Skeletal muscle satellite cell (primary cell): Measurements from ENCODE around the gene AOC2.

Experiments used
- H3K27me3 ChIP-seq: 2 replicates; pipeline ENCODE4 v1.7.0; 2013; ENCODE audit warnings: low read length; ENCODE audit not compliant: control insufficient read depth, insufficient read depth
- H3K36me3 ChIP-seq: 2 replicates; pipeline ENCODE4 v1.7.0; 2013; ENCODE audit warnings: mild to moderate bottlenecking, control low read depth, low read length; ENCODE audit not compliant: insufficient read depth
- H3K4me1 ChIP-seq: 2 replicates; pipeline ENCODE4 v1.7.0; 2013; ENCODE audit warnings: low read length; ENCODE audit not compliant: control insufficient read depth, insufficient read depth
- H3K4me2 ChIP-seq: 2 replicates; pipeline ENCODE4 v1.7.0; 2013; ENCODE audit warnings: mild to moderate bottlenecking, low read length
- H3K4me3 ChIP-seq: 2 replicates; pipeline ENCODE4 v1.7.0; 2013; ENCODE audit warnings: low read length
- H3K9ac ChIP-seq: 2 replicates; pipeline ENCODE4 v1.7.0; 2013; ENCODE audit warnings: mild to moderate bottlenecking, low read depth, low read length, moderate library complexity
- H3K9me3 ChIP-seq: replicated peaks from 2 replicates; pipeline ENCODE4 v1.7.0; 2013; ENCODE audit warnings: mild to moderate bottlenecking, control low read depth, low read length

Gene AOC2

GRCh38 chr17:42806249-42806648 is 38.1 kb upstream of the AOC2 start:
- Histone ChIP-seq H3K9ac (no peak overlapping the region), H3K36me3 (peaks cover 12% of the 10 kb centered on the region), H3K27me3 (no peaks in the 10 kb centered on the region), H3K9me3 (no peaks in the 10 kb centered on the region), H3K4me1 (peaks cover 13% of the 10 kb centered on the region), H3K4me3 (no peak overlapping the region), H3K4me2 (no peak overlapping the region)

DNA sequence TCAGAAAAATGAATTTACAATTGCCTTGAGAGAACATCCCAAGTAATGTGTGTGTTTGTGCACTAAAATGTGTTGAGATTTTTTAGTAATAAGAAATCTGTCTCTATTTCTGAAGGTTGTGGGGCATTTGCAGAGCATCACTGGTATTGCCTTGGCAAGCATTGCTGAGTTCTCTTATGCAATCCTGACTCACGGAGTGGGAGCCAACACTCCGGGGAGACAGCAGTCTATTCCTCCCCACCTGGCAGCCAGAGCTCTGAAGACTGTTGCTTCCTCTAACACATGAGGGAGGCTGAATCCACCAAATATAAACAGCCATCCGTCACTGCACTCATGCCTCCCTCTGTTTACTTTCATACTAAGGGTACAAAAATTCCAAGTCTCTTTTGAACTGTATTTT is 35.1 kb upstream of the AOC2 start:
- Histone ChIP-seq H3K4me2 (no peak overlapping the region), H3K4me1 (peaks cover 10% of the 10 kb centered on the region), H3K27me3 (no peaks in the 10 kb centered on the region), H3K36me3 (peaks cover 28% of the 10 kb centered on the region), H3K4me3 (no peak overlapping the region), H3K9ac (no peak overlapping the region), H3K9me3 (no peaks in the 10 kb centered on the region)

DNA sequence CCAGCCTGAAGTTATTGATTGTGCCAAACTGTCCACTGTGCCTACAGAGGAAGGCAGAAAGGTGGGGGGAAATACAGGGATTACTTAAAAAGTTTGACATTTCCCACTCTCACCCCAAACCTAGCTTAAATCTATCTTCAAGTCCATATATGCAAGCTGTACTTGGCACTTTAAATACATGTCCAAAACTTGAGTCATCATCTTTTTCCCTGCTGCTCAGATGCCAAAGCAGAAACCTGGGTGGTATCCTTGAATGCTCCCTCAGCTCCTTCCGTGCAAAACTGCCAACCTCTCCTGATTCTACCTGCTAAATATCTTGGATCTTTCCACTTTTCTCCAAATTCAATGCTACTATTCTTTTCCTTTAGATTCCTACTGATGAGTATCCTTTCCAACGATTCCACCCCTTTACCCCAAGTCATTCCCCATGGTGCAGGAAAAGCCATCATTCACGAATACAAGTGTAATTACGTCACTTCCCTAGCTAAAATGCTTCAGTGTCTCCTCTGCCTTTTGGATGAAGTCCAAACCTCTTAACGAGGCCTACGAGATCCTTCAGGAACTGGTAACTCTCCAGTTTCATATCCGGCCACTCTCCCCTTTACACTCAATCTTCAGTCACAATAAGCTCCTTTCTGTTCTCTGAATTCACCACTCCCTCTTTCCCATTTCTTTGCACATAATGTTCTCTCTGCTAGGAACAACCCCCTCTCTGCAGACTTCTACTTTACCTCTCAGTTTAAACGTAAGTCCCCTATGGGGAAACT is 29.6 kb upstream of the AOC2 start:
- H3K9ac ChIP-seq, result no peak overlapping the region

GRCh38 chr17:42817866-42818265 is 26.5 kb upstream of the AOC2 start:
- H3K36me3 ChIP-seq, result peaks cover 64% of the 10 kb centered on the region
- H3K27me3 ChIP-seq, result no peaks in the 10 kb centered on the region
- H3K9ac ChIP-seq, result no peak overlapping the region
- H3K9me3 ChIP-seq, result no peaks in the 10 kb centered on the region
- no peak overlapping the region for H3K4me3 ChIP-seq
- H3K4me1 ChIP-seq, result peaks cover 23% of the 10 kb centered on the region
- H3K4me2 ChIP-seq, result no peak overlapping the region

More for the DNA sequence above, 29.6 kb upstream of the AOC2 start:
- peaks cover 73% of the 10 kb centered on the region for H3K36me3 ChIP-seq
- H3K27me3 ChIP-seq, result no peaks in the 10 kb centered on the region
- H3K4me1 ChIP-seq, result peaks cover 22% of the 10 kb centered on the region
- H3K4me3 ChIP-seq, result no peak overlapping the region
- no peaks in the 10 kb centered on the region for H3K9me3 ChIP-seq
- H3K4me2 ChIP-seq, result peak overlapping the region; percentile 43

- no peak overlapping the region for H3K4me2 ChIP-seq
- H3K36me3 ChIP-seq, result peaks cover 64% of the 10 kb centered on the region
- H3K27me3 ChIP-seq, result no peaks in the 10 kb centered on the region
- no peak overlapping the region for H3K4me3 ChIP-seq
- H3K4me1 ChIP-seq, result peaks cover 27% of the 10 kb centered on the region
- H3K9me3 ChIP-seq, result no peaks in the 10 kb centered on the region
- H3K9ac ChIP-seq, result no peak overlapping the region
Measured at GRCh38 chr17:42818379-42818778, 26.0 kb upstream of the AOC2 start.

DNA sequence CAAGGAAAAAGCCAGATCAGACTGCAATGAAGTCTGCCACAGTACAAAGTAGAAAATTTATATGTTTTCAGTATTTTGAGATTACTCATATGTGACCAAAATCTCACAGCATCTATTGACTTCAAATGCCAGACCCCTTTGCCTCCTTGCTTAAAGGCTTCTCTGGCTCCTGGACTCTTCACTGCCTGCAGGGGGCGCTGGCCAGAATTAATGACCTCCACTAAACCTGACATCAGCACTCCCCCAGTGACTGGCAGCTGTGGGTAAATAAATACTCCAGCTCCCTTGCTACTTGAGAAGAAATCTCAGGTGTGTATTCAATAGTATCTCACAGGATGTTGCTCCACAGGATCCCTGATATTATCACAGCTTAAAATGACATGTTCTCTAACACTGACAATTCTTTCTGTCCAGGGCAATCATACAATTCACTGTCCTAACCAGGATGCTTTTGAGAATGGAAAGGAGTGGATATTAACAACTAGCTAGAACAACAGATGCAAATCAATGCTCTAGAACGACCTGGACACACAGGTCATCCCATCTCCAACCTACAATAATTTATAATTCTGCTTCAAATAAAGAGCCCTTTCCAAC is 24.3 kb upstream of the AOC2 start:
- Histone ChIP-seq H3K36me3 (peaks cover 49% of the 10 kb centered on the region), H3K27me3 (no peaks in the 10 kb centered on the region), H3K4me2 (no peak overlapping the region), H3K4me3 (no peak overlapping the region), H3K9ac (no peak overlapping the region), H3K9me3 (no peaks in the 10 kb centered on the region), H3K4me1 (peaks cover 22% of the 10 kb centered on the region)

GRCh38 chr17:42821176-42821575 is 23.2 kb upstream of the AOC2 start:
- Histone ChIP-seq H3K36me3 (peaks cover 38% of the 10 kb centered on the region), H3K4me1 (peaks cover 12% of the 10 kb centered on the region), H3K4me3 (no peak overlapping the region)

GRCh38 chr17:42827472-42827871 is 16.9 kb upstream of the AOC2 start:
- Histone ChIP-seq H3K4me3 (no peak overlapping the region), H3K27me3 (no peaks in the 10 kb centered on the region), H3K4me1 (peaks cover 15% of the 10 kb centered on the region), H3K9ac (no peak overlapping the region), H3K9me3 (no peaks in the 10 kb centered on the region), H3K4me2 (no peak overlapping the region), H3K36me3 (no peaks in the 10 kb centered on the region)

More at GRCh38 chr17:42821176-42821575, 23.2 kb upstream of the AOC2 start:
- H3K9me3 ChIP-seq, result no peaks in the 10 kb centered on the region
- H3K4me2 ChIP-seq, result no peak overlapping the region
- no peaks in the 10 kb centered on the region for H3K27me3 ChIP-seq
- H3K9ac ChIP-seq, result no peak overlapping the region

DNA sequence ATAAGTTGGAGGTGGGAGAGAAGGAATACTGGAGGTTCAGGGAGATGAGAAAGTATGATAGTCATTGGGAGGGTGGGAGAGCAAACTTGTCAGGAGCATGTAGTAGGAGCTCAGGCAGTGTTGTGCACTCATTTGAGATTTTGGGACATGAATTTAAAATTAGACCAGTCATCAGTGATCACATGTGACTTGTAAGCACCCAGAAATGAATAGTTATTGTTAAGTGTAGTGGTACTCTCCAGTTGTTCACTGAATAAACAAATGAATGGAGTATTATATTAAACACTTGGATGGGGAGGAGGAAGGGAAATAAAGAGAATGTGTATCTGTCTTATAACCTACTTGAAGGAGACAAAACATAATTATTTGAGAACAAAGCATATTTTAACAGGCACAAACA is 13.4 kb upstream of the AOC2 start:
- H3K4me2 ChIP-seq, result no peak overlapping the region
- peaks cover 14% of the 10 kb centered on the region for H3K4me1 ChIP-seq
- H3K27me3 ChIP-seq, result no peaks in the 10 kb centered on the region
- H3K9me3 ChIP-seq, result no peaks in the 10 kb centered on the region
- no peak overlapping the region for H3K9ac ChIP-seq
- H3K4me3 ChIP-seq, result no peak overlapping the region
- H3K36me3 ChIP-seq, result peaks cover 9% of the 10 kb centered on the region

GRCh38 chr17:42832213-42832933 is 12.0 kb upstream of the AOC2 start:
- Histone ChIP-seq H3K9ac (peak overlapping the region; percentile 99), H3K4me1 (peaks cover 14% of the 10 kb centered on the region), H3K4me2 (peak overlapping the region; percentile 91), H3K27me3 (no peaks in the 10 kb centered on the region), H3K36me3 (peaks cover 18% of the 10 kb centered on the region), H3K9me3 (no peaks in the 10 kb centered on the region), H3K4me3 (peak overlapping the region; percentile 92)

DNA sequence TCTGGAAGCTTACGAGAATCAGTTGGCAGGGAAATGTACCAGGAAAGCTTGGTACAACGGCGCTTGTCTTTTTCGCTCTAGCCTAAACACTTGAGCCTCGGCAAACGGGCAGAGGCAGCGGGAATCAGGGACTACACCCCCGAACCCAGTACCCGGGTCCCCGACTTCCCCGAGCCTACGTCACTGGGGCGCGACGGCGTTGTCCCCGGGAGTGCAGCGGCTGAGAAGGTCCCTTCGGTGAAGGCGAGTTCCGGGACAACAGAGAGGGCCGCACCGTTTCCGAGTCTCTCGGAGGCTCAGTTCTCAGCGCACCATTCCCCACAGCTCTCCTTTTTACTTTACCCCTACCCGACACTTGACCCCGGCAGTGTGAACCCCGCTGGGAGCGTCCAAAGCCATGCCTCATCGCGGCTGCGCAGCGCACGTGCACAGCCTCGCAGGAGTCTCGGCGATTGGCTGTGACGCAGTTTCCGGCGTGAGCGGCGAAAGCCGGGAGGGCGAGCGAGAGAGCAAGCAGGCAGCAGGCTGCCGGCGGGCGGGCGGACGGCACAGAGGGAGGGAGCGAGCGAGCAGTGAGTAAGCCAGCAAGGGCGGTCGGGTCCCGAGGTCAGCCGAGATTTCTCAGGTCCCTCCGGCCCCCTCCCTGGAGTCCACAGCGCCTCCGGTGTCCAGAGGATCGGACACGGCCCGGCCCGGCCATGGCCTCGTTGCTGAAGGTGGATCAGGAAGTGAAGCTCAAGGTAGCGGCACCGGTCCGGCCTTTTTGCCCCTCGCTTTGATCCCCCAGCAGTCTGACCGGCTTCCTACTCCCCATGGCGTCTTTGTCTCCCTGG is 11.2 kb upstream of the AOC2 start, which contains the start of gene PSME3:
PSME3 (plus strand) TSS at position 464 of the 833 bp plus-strand sequence; CDS start at position 699, 235 bp downstream.
- Histone ChIP-seq H3K9me3 (no peaks in the 10 kb centered on the region), H3K27me3 (no peaks in the 10 kb centered on the region), H3K36me3 (peaks cover 25% of the 10 kb centered on the region), H3K9ac (peak within 1 kb of the TSS; percentile 99), H3K4me3 (peak within 1 kb of the TSS; percentile 92), H3K4me2 (peak within 1 kb of the TSS; percentile 91), H3K4me1 (peaks cover 14% of the 10 kb centered on the region)
